ENCODE results near the gene HID1.

GRCh38 chr17:74981318-74981978 is 8.9 kb upstream of the HID1 start:
- TF ChIP-seq CTCF (IDR thresholded peaks at IDR 0.05; ENCODE audit: poor library complexity, severe bottlenecking) (no peak), REST (IDR thresholded peaks at IDR 0.05; ENCODE audit: borderline replicate concordance) (no peak), EP300 (conservative IDR thresholded peaks at IDR 0.05; ENCODE audit: poor library complexity, severe bottlenecking) (no peak)

Data from neural cell (in vitro differentiated cells).